ENCODE measurements around the gene SPESP1. TPM values are rescaled to one million over a fixed set of nuclear protein-coding genes. Genes with fewer than 3 reads are reported as not detected.
"Not testable (repeated sequence)": the region's sequence is repeated elsewhere in the genome, so short reads cannot be mapped to it uniquely, and the experiment has no call there.

Gene SPESP1
- total RNA-seq, 4 donors from 2014 or later: 1.2 to 4.1 (median 2.2) TPM

- no peak overlapping the region for H3K4me3 ChIP-seq
- no peak for DNase-seq (ENCODE audit: low spot score in 2 of 2)
- H3K27ac ChIP-seq: no peak overlapping the region
- WGBS: 63% methylated on average over 1 of the region's 1 CpG
- no peaks in the 10 kb centered on the region for H3K4me1 ChIP-seq
- TF ChIP-seq POLR2AphosphoS5 (IDR thresholded peaks at IDR 0.05) (no peak), CTCF (IDR thresholded peaks at IDR 0.05) (no peak), POLR2A (IDR thresholded peaks at IDR 0.05) (no peak), EP300 (IDR thresholded peaks at IDR 0.05) (no peak)
- no peaks in the 10 kb centered on the region for H3K36me3 ChIP-seq
- no peaks in the 10 kb centered on the region for H3K9me3 ChIP-seq
- H3K27me3 ChIP-seq: peaks cover 11% of the 10 kb centered on the region
Measured at GRCh38 chr15:68958597-68958996, 28.3 kb downstream of the SPESP1 start.

GRCh38 chr15:68962465-68962864, 32.1 kb downstream of the SPESP1 start:
- WGBS: 88% methylated on average over 1 of the region's 1 CpG

GRCh38 chr15:68963719-68964118, 33.4 kb downstream of the SPESP1 start:
- H3K9me3 ChIP-seq; H3K4me1 ChIP-seq; H3K27ac ChIP-seq; DNase-seq (ENCODE audit: low spot score in 2 of 2); H3K36me3 ChIP-seq; H3K4me3 ChIP-seq: not testable (repeated sequence)
- peaks cover 11% of the 10 kb centered on the region for H3K27me3 ChIP-seq
- 100% methylated on average over 7 of the region's 7 CpGs for WGBS

More at GRCh38 chr15:68962465-68962864, 32.1 kb downstream of the SPESP1 start:
- Histone ChIP-seq H3K36me3 (no peaks in the 10 kb centered on the region), H3K4me3 (no peak overlapping the region), H3K27ac (no peak overlapping the region), H3K4me1 (no peaks in the 10 kb centered on the region), H3K9me3 (no peaks in the 10 kb centered on the region), H3K27me3 (peaks cover 11% of the 10 kb centered on the region)
- no peak for DNase-seq (ENCODE audit: low spot score in 2 of 2)
- no peak for TF ChIP-seq POLR2A (IDR thresholded peaks at IDR 0.05)

GRCh38 chr15:68966996-68967395, 36.7 kb downstream of the SPESP1 start:
- TF ChIP-seq EP300 (IDR thresholded peaks at IDR 0.05): no peak
- no peak for TF ChIP-seq POLR2AphosphoS5 (IDR thresholded peaks at IDR 0.05)
- no peak for TF ChIP-seq POLR2A (IDR thresholded peaks at IDR 0.05)
- no peak for TF ChIP-seq CTCF (IDR thresholded peaks at IDR 0.05)
- Histone ChIP-seq H3K4me3 (no peak overlapping the region), H3K9me3 (peaks cover 4% of the 10 kb centered on the region), H3K36me3 (no peaks in the 10 kb centered on the region), H3K27ac (no peak overlapping the region), H3K4me1 (no peaks in the 10 kb centered on the region), H3K27me3 (no peaks in the 10 kb centered on the region)
- 55% methylated on average over 5 of the region's 5 CpGs for WGBS
- DNase-seq (ENCODE audit: low spot score in 2 of 2): no peak

GRCh38 chr15:68967948-68968347, 37.6 kb downstream of the SPESP1 start:
- TF ChIP-seq CTCF (IDR thresholded peaks at IDR 0.05): no peak
- no peak for TF ChIP-seq EP300 (IDR thresholded peaks at IDR 0.05)
- TF ChIP-seq POLR2AphosphoS5 (IDR thresholded peaks at IDR 0.05): no peak
- TF ChIP-seq POLR2A (IDR thresholded peaks at IDR 0.05): no peak
- Histone ChIP-seq H3K27ac (no peak overlapping the region), H3K4me3 (no peak overlapping the region), H3K9me3 (peaks cover 4% of the 10 kb centered on the region), H3K36me3 (no peaks in the 10 kb centered on the region), H3K4me1 (no peaks in the 10 kb centered on the region), H3K27me3 (no peaks in the 10 kb centered on the region)
- no peak for DNase-seq (ENCODE audit: low spot score in 2 of 2)

GRCh38 chr15:68969298-68969697, 39.0 kb downstream of the SPESP1 start:
- Histone ChIP-seq H3K4me3 (no peak overlapping the region), H3K27ac (no peak overlapping the region), H3K27me3 (no peaks in the 10 kb centered on the region), H3K9me3 (peaks cover 4% of the 10 kb centered on the region), H3K4me1 (no peaks in the 10 kb centered on the region), H3K36me3 (no peaks in the 10 kb centered on the region)
- DNase-seq (ENCODE audit: low spot score in 2 of 2): no peak
- TF ChIP-seq EP300 (IDR thresholded peaks at IDR 0.05) (no peak), POLR2AphosphoS5 (IDR thresholded peaks at IDR 0.05) (no peak)
